Measurements from ENCODE around the gene STK39.

Gene STK39

DNA sequence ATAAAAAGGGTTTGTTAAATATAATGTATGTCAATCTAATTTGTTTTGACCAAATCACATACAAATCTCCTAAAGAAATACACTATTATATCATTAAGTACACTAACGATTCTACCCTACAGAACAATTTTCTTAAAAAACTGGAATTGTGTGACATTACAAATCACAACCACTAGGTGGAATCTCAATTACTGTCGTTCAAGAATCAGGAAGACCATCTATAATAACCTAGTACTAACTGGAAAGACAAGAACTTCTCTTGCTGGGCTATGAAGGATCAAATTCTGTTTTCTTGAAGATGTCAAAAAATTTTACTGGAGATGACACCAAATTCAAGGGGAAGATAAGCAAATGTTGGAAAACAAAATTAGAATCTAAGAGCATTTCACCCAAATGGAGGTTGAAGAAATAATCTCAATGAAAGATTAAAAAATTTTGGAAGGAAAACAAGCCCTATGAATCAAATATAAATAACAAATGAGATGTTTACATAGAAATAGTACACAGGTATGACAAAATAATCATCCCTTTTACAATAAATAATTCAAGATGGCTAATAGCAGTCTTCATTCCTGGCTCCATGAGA lies 110.9 kb downstream of the STK39 start:
- no peak overlapping the region for H2BK12ac ChIP-seq (ENCODE audit: low read length)
- H3K18ac ChIP-seq (ENCODE audit: low read length): no peak overlapping the region
- H2AFZ ChIP-seq (ENCODE audit: insufficient read depth, low read length, poor library complexity): no peak overlapping the region
- H3K9ac ChIP-seq (ENCODE audit: low read length): no peak overlapping the region
- H3K14ac ChIP-seq (ENCODE audit: low read length): no peak overlapping the region
- no peak overlapping the region for H4K8ac ChIP-seq (ENCODE audit: low read depth, low read length)
- no peaks in the 10 kb centered on the region for H3K9me3 ChIP-seq (ENCODE audit: insufficient read depth, low read depth, low read length)
- peak in 1 of 2 donors; percentile 65 for DNase-seq
- no peak overlapping the region for H4K12ac ChIP-seq (ENCODE audit: low read depth, low read length)
- no peaks in the 10 kb centered on the region for H3K36me3 ChIP-seq (ENCODE audit: control insufficient read depth in 1 of 2, insufficient read depth in 2 of 2, low read length in 2 of 2)
- H2BK5ac ChIP-seq (ENCODE audit: low read depth, low read length, poor library complexity): no peak overlapping the region
- H3K4me3 ChIP-seq (ENCODE audit: low read depth, low read length): no peak overlapping the region
- H3K23ac ChIP-seq (ENCODE audit: low read length): no peak overlapping the region
- no peaks in the 10 kb centered on the region for H3K4me1 ChIP-seq (ENCODE audit: control insufficient read depth in 1 of 2, insufficient read depth in 2 of 2, low read length in 2 of 2)
- H2BK120ac ChIP-seq (ENCODE audit: insufficient read depth, low read length, poor library complexity): no peak overlapping the region
- WGBS (ENCODE audit: extremely low coverage, insufficient coverage, insufficient read length): no CpG with 5 or more reads among the region's 2 CpGs
- no peak overlapping the region for H4K91ac ChIP-seq (ENCODE audit: low read depth, low read length)
- no peaks in the 10 kb centered on the region for H3K79me2 ChIP-seq (ENCODE audit: control insufficient read depth, insufficient read depth, low read length, poor library complexity)
- no peak overlapping the region for H3K4me2 ChIP-seq (ENCODE audit: low read length)
- H3K27me3 ChIP-seq (ENCODE audit: insufficient read depth, low read length): no peaks in the 10 kb centered on the region
- no peak overlapping the region for H2AK5ac ChIP-seq (ENCODE audit: low read length)
- H3K4ac ChIP-seq (ENCODE audit: low read depth, low read length): no peak overlapping the region
- no peak overlapping the region for H3K27ac ChIP-seq (ENCODE audit: low read depth, low read length)
- no peaks in the 10 kb centered on the region for H3K79me1 ChIP-seq (ENCODE audit: low read length)

DNA sequence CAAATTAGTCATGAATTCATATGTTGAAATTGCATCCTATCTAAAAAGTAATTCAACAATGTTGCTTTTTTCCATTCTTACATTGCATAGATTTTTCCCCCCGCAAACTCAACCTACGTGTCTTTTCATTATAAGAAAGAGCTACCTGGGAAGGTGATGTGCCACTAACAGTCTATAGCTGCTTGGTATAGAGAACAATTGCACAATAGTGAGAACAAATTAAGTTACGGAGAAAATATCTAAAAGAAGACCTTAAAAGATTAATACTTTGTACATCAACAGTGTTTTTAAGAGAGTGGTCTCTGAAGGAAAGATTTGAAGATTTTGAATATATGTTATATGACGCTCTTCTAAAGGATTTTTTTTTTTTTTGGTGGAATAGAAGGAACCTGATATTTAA lies 111.8 kb downstream of the STK39 start:
- H3K9me3 ChIP-seq (ENCODE audit: insufficient read depth, low read depth, low read length): no peaks in the 10 kb centered on the region
- no CpG with 5 or more reads among the region's 4 CpGs for WGBS (ENCODE audit: extremely low coverage, insufficient coverage, insufficient read length)
- no peak overlapping the region for H2BK120ac ChIP-seq (ENCODE audit: insufficient read depth, low read length, poor library complexity)
- H3K27me3 ChIP-seq (ENCODE audit: insufficient read depth, low read length): no peaks in the 10 kb centered on the region
- no peaks in the 10 kb centered on the region for H3K36me3 ChIP-seq (ENCODE audit: control insufficient read depth in 1 of 2, insufficient read depth in 2 of 2, low read length in 2 of 2)
- no peak overlapping the region for H3K14ac ChIP-seq (ENCODE audit: low read length)
- H3K4me1 ChIP-seq (ENCODE audit: control insufficient read depth in 1 of 2, insufficient read depth in 2 of 2, low read length in 2 of 2): no peaks in the 10 kb centered on the region
- no peak overlapping the region for H3K18ac ChIP-seq (ENCODE audit: low read length)
- H3K9ac ChIP-seq (ENCODE audit: low read length): no peak overlapping the region
- no peak for DNase-seq
- no peak overlapping the region for H3K23ac ChIP-seq (ENCODE audit: low read length)
- H3K27ac ChIP-seq (ENCODE audit: low read depth, low read length): no peak overlapping the region
- no peak overlapping the region for H4K12ac ChIP-seq (ENCODE audit: low read depth, low read length)
- no peak overlapping the region for H3K4me3 ChIP-seq (ENCODE audit: low read depth, low read length)
- H2AK5ac ChIP-seq (ENCODE audit: low read length): no peak overlapping the region
- H2BK5ac ChIP-seq (ENCODE audit: low read depth, low read length, poor library complexity): no peak overlapping the region
- no peak overlapping the region for H4K8ac ChIP-seq (ENCODE audit: low read depth, low read length)
- H3K79me1 ChIP-seq (ENCODE audit: low read length): no peaks in the 10 kb centered on the region
- no peak overlapping the region for H3K4ac ChIP-seq (ENCODE audit: low read depth, low read length)
- H3K79me2 ChIP-seq (ENCODE audit: control insufficient read depth, insufficient read depth, low read length, poor library complexity): no peaks in the 10 kb centered on the region
- no peak overlapping the region for H2BK12ac ChIP-seq (ENCODE audit: low read length)
- H4K91ac ChIP-seq (ENCODE audit: low read depth, low read length): no peak overlapping the region
- H3K4me2 ChIP-seq (ENCODE audit: low read length): no peak overlapping the region
- H2AFZ ChIP-seq (ENCODE audit: insufficient read depth, low read length, poor library complexity): no peak overlapping the region

DNA sequence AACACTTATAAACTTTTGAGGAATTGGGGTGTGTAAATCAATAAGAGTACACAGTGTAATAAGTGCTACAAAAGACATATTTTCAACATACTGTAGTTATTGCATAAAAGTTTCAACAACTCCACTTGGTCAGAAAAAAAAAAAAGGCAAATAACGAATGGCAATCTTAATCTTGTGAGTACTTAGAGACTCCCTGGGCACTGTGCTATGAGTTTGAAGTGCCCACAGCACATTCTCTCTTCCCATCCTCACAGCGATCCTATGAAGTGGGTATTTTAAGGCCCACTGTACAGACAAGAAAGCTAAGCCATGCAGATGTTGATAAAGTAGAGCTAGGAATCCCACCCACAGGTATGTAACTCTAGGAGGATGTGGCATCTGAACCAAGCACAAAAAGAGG lies 112.3 kb downstream of the STK39 start:
- Histone ChIP-seq H3K14ac (ENCODE audit: low read length) (no peak overlapping the region), H4K91ac (ENCODE audit: low read depth, low read length) (no peak overlapping the region), H2AFZ (ENCODE audit: insufficient read depth, low read length, poor library complexity) (no peak overlapping the region), H3K4ac (ENCODE audit: low read depth, low read length) (no peak overlapping the region), H3K4me2 (ENCODE audit: low read length) (no peak overlapping the region), H4K12ac (ENCODE audit: low read depth, low read length) (no peak overlapping the region), H3K79me2 (ENCODE audit: control insufficient read depth, insufficient read depth, low read length, poor library complexity) (no peaks in the 10 kb centered on the region), H3K79me1 (ENCODE audit: low read length) (no peaks in the 10 kb centered on the region), H2BK120ac (ENCODE audit: insufficient read depth, low read length, poor library complexity) (no peak overlapping the region), H3K18ac (ENCODE audit: low read length) (no peak overlapping the region), H3K9ac (ENCODE audit: low read length) (no peak overlapping the region), H3K4me3 (ENCODE audit: low read depth, low read length) (no peak overlapping the region), H3K23ac (ENCODE audit: low read length) (no peak overlapping the region), H2BK5ac (ENCODE audit: low read depth, low read length, poor library complexity) (no peak overlapping the region), H3K9me3 (ENCODE audit: insufficient read depth, low read depth, low read length) (no peaks in the 10 kb centered on the region), H3K36me3 (ENCODE audit: control insufficient read depth in 1 of 2, insufficient read depth in 2 of 2, low read length in 2 of 2) (no peaks in the 10 kb centered on the region), H2BK12ac (ENCODE audit: low read length) (no peak overlapping the region), H2AK5ac (ENCODE audit: low read length) (no peak overlapping the region), H4K8ac (ENCODE audit: low read depth, low read length) (no peak overlapping the region), H3K27ac (ENCODE audit: low read depth, low read length) (no peak overlapping the region), H3K4me1 (ENCODE audit: control insufficient read depth in 1 of 2, insufficient read depth in 2 of 2, low read length in 2 of 2) (no peaks in the 10 kb centered on the region), H3K27me3 (ENCODE audit: insufficient read depth, low read length) (no peaks in the 10 kb centered on the region)
- no CpG with 5 or more reads among the region's 2 CpGs for WGBS (ENCODE audit: extremely low coverage, insufficient coverage, insufficient read length)
- DNase-seq: no peak

DNA sequence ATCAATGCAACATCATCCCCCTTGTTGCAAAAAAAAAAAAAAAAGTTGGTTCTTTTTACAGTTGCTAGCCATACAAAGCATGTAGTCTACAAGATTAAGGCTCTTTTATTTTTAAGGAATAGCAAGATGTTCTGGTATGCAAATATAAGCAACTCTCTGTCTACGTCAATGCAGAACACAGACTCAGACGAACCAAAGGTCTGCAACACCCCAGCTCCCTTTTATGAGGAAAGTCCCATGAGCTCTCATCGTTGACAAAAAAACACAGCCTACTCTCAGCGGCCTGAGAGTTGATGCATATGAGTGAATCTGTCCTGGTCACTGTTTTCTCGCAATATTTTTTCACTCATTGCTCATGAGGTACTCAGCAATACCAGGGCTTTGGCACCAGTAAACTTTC lies 112.9 kb downstream of the STK39 start:
- no CpG with 5 or more reads among the region's 5 CpGs for WGBS (ENCODE audit: extremely low coverage, insufficient coverage, insufficient read length)
- Histone ChIP-seq H4K12ac (ENCODE audit: low read depth, low read length) (no peak overlapping the region), H3K9ac (ENCODE audit: low read length) (no peak overlapping the region)

More for the DNA sequence above, 112.9 kb downstream of the STK39 start:
- H3K79me1 ChIP-seq (ENCODE audit: low read length): no peaks in the 10 kb centered on the region
- no peak overlapping the region for H2BK120ac ChIP-seq (ENCODE audit: insufficient read depth, low read length, poor library complexity)
- H3K9me3 ChIP-seq (ENCODE audit: insufficient read depth, low read depth, low read length): no peaks in the 10 kb centered on the region
- no peak overlapping the region for H3K18ac ChIP-seq (ENCODE audit: low read length)
- no peaks in the 10 kb centered on the region for H3K4me1 ChIP-seq (ENCODE audit: control insufficient read depth in 1 of 2, insufficient read depth in 2 of 2, low read length in 2 of 2)
- DNase-seq: no peak
- H3K27me3 ChIP-seq (ENCODE audit: insufficient read depth, low read length): no peaks in the 10 kb centered on the region
- no peak overlapping the region for H2AK5ac ChIP-seq (ENCODE audit: low read length)
- no peak overlapping the region for H2AFZ ChIP-seq (ENCODE audit: insufficient read depth, low read length, poor library complexity)
- H3K14ac ChIP-seq (ENCODE audit: low read length): no peak overlapping the region
- H4K91ac ChIP-seq (ENCODE audit: low read depth, low read length): no peak overlapping the region
- no peak overlapping the region for H2BK5ac ChIP-seq (ENCODE audit: low read depth, low read length, poor library complexity)
- no peaks in the 10 kb centered on the region for H3K79me2 ChIP-seq (ENCODE audit: control insufficient read depth, insufficient read depth, low read length, poor library complexity)
- H3K4me3 ChIP-seq (ENCODE audit: low read depth, low read length): no peak overlapping the region
- H3K4ac ChIP-seq (ENCODE audit: low read depth, low read length): no peak overlapping the region
- H4K8ac ChIP-seq (ENCODE audit: low read depth, low read length): no peak overlapping the region
- H3K4me2 ChIP-seq (ENCODE audit: low read length): no peak overlapping the region
- H3K23ac ChIP-seq (ENCODE audit: low read length): no peak overlapping the region
- H3K36me3 ChIP-seq (ENCODE audit: control insufficient read depth in 1 of 2, insufficient read depth in 2 of 2, low read length in 2 of 2): no peaks in the 10 kb centered on the region
- H2BK12ac ChIP-seq (ENCODE audit: low read length): no peak overlapping the region
- H3K27ac ChIP-seq (ENCODE audit: low read depth, low read length): no peak overlapping the region

All from trophoblast cell (in vitro differentiated cells and primary cell).